Heart right ventricle (tissue), 16 donors: ENCODE data around the gene DCLRE1C. TPM values are rescaled to one million over a fixed set of nuclear protein-coding genes. Genes with fewer than 3 reads are reported as not detected.
"Not testable (repeated sequence)": the region's sequence is repeated elsewhere in the genome, so short reads cannot be mapped to it uniquely, and the experiment has no call there.

Experiments
- ATAC-seq, 8 donors: fragments of 200-7000 bp; cut with Tn5 transposase; one replicate each; pipeline ENCODE4 v1.9.1; 2020; ENCODE audit warnings: mild to moderate bottlenecking in 8 of 8, moderate library complexity in 8 of 8, moderate number of reproducible peaks in 1 of 8
- DNase-seq, 2 donors: peaks; one replicate each; pipeline ENCODE4 v3.0.0-alpha.2; 2020
- H3K27ac ChIP-seq, 10 donors: fragments of 200-600 bp; sonication (generic) in 2 of 10; one replicate each; pipeline versions ENCODE4 v1.5.0 to v1.8.0; 2020 to 2022; ENCODE audit warnings: mild to moderate bottlenecking in 3 of 10
- H3K27me3 ChIP-seq, 7 donors: fragments of 200-600 bp; one replicate each; pipeline ENCODE4 v1.8.0; 2021 to 2022; ENCODE audit warnings: mild to moderate bottlenecking in 2 of 7
- H3K36me3 ChIP-seq, 9 donors: fragments of 200-600 bp; sonication (generic) in 1 of 9; one replicate each; pipeline versions ENCODE4 v1.5.0 to v1.8.0; 2020 to 2022; ENCODE audit warnings: mild to moderate bottlenecking in 2 of 9
- H3K4me1 ChIP-seq, 9 donors: fragments of 200-600 bp; sonication (generic) in 1 of 9; one replicate each; pipeline versions ENCODE4 v1.5.0 to v1.8.0; 2020 to 2022; ENCODE audit warnings: mild to moderate bottlenecking in 4 of 9
- H3K4me3 ChIP-seq, 10 donors: fragments of 200-600 bp; sonication (generic) in 2 of 10; one replicate each; pipeline versions ENCODE4 v1.5.0 to v1.8.0; 2020 to 2022; ENCODE audit warnings: mild to moderate bottlenecking in 7 of 10, moderate library complexity in 2 of 10
- H3K9me3 ChIP-seq, 11 donors: fragments of 200-600 bp in 10 of 11; sonication (generic) in 2 of 11; one replicate each; pipeline versions ENCODE4 v1.5.0 to v1.8.0; 2013 to 2022; ENCODE audit warnings: mild to moderate bottlenecking in 2 of 11, control low read depth in 1 of 11, moderate library complexity in 1 of 11
- CTCF ChIP-seq, 9 donors: fragments of 200-600 bp; sonication (generic) in 2 of 9; IDR thresholded peaks; one replicate each; pipeline versions ENCODE4 v1.5.0 to v1.8.0; 2021 to 2022; ENCODE audit warnings: antibody characterized with exemption in 9 of 9, mild to moderate bottlenecking in 5 of 9, moderate library complexity in 1 of 9
- WGBS, 2 donors: extraction: QIAGEN DNeasy Blood & Tissue Kit; methylation state at CpG; one replicate each; pipeline ENCODE4 v1.1.7; 2013; ENCODE audit warnings: inconsistent platforms in 1 of 2; 5-methylcytosine and 5-hydroxymethylcytosine counted together
- intact Hi-C, 10 donors: fragments of 100-400 bp; cut with DNase I; formaldehyde crosslinking; loops; one replicate each; pipeline versions ENCODE4 v1.11.1 to v1.14.2; 2022
- long read RNA-seq, 3 donors: library from polyadenylated mRNA; unstranded; transcript quantifications; one replicate each; pipeline ENCODE4 v2.0.0, GENCODE V29; 2020 to 2021
- polyA plus RNA-seq, 2 donors: library from polyadenylated mRNA; stranded (reverse); fragments of 200-250 nt; gene quantifications; one replicate each; pipeline ENCODE4 v1.2.3, GENCODE V29; 2013
- total RNA-seq, 10 donors: library from RNA; stranded (reverse); fragmentation: NEBNext Ultra II Directional in 3 of 10; extraction: Animal tissue kit (Norgen Biotek cat#: 25700) in 3 of 10; gene quantifications; one replicate each; pipeline versions ENCODE4 v1.2.1 to v1.2.4, GENCODE V29; 2021 to 2023
- donor health status: Arrhythmogenic right ventricular cardiomyopathy.
- donor health status: ischemic (EF 13 %, LVEDD 7.1; RV severe dilation, severe dysfunction).
- donor health status: healthy with polysubstance abuse.
- donor health status: DM: no; HTN: yes; CAD: no.
- donor health status: DM: no; HTN: no; CAD: no.
- donor health status: ischemic (EF 25% LVEDD 6.9; RV normal size, moderate dysfunction).
- donor health status: ischemic (EF 25% LVEDD 5.7; RV mildly dilated, moderate dysfunction).
- donor health status: healthy.
- donor health status: DM: yes; HTN: yes; CAD: no.
- donor health status: Ischemic cardiomyopathy.
- donor health status: ischemic (EF 35%, LVEDD 5.7; RV mildly dilated, moderate dysfunction).
- donor health status: nonischemic (EF 11% LVEDD 7.7; RV severe dilation, severe dysfunction).
- donor health status: DM: yes; HTN: yes; CAD: no.
- donor health status: PGD.
- donor health status: ischemic (EF 29% LVEDD 5.4; RV normal size, mild dysfunction).
- donor health status: nonischemic (EF 23%, LVEDD 6.1; RV moderate dilation, normal function).

Gene DCLRE1C
- total RNA-seq, result 1 to 10 TPM; 1.6 to 4.2 (median 3.8) TPM
- 1 to 10 TPM; 1.9 to 3.0 TPM for polyA plus RNA-seq
- long read RNA-seq, donor 1, partial matches to known transcripts, result 0 of 12 reads
- long read RNA-seq, donor 1, other reads (novel, unspliced or antisense), result 8 of 12 reads
- long read RNA-seq, donor 2, partial matches to known transcripts, result 0 of 11 reads
- long read RNA-seq, donor 2, other reads (novel, unspliced or antisense), result 7 of 11 reads
- long read RNA-seq, donor 3, partial matches to known transcripts, result 0 of 18 reads
- long read RNA-seq, donor 3, other reads (novel, unspliced or antisense), result 13 of 18 reads

DNA sequence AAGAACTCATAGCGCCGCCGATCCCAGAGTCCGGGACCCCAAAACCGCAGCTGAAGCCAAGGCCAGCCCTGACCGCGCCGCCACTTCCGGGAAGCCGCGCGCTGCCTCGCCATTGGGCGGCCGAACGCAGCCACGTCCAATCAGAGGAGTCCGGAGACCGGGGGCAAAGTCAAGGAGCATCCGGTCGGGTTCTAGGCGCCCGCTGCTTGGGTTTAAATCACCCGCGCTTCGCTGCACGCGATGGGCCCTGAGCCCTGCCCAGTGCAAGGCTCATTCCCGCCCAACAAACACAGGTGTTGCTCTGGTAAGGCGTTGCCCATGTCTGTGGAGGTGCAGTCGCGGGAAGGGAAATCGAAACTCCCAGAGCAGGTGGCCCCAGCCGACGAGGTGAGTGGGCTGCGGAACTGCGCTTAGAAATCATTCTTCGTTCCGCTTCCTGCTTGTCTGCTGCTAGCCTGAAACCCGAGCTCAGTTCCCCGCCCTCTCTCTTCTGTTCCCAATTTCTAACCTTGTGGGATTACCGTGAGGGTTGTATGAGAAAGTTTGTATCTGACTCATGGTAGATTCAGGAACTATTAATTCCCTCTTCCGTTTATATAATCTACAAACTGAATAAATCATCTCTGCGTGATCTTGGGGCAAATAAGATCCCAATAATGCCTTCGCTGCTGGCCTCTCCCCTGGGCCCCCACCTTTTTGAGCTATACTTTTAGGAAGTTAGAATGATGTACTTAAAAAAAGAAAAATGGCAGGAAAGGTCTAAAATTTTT lies at the start of gene DCLRE1C:
Gene DCLRE1C, minus strand, starts transcription at position 96 of the 770 bp plus-strand sequence. Its CDS starts 86 bp downstream, at position 10.
- peak within 1 kb of the TSS; percentile 27 to 95 (median 88) for H3K27ac ChIP-seq
- no peaks in the 10 kb centered on the region for H3K27me3 ChIP-seq
- intact Hi-C loops, result loop anchor here in 7 of 10 donors (5.0 to 10.0 kb wide), 6 partner anchors 69 to 1609 kb away; partner anchors contain the start of genes RPP38 (in 4 of the 7), ACBD7 (in 1 of the 7), FAM171A1 (in 1 of the 7) and SEPHS1 (in 1 of the 7)
- ATAC-seq, result peak; percentile 98 to 99 (median 99)
- no peak for TF ChIP-seq CTCF (IDR thresholded peaks at IDR 0.05)
- H3K36me3 ChIP-seq, result peaks cover 0 to 5% (median 0%) of the 10 kb centered on the region in 9 donors
- peak; percentile 89 to 90 for DNase-seq
- H3K9me3 ChIP-seq, result no peaks in the 10 kb centered on the region
- peak within 1 kb of the TSS; percentile 73 to 97 (median 78) for H3K4me3 ChIP-seq
- WGBS, 2 donors, result 0 to 1% methylated on average over 45 of the region's 45 CpGs
- H3K4me1 ChIP-seq, result peaks cover 0 to 40% (median 18%) of the 10 kb centered on the region in 9 donors

- Histone ChIP-seq H3K4me3 (no peak overlapping the region), H3K36me3 (no peaks in the 10 kb centered on the region), H3K27me3 (peaks cover 0 to 3% (median 0%) of the 10 kb centered on the region in 7 donors), H3K27ac (no peak overlapping the region), H3K4me1 (no peaks in the 10 kb centered on the region), H3K9me3 (no peaks in the 10 kb centered on the region)
- DNase-seq, result no peak
- 83 to 87% methylated on average over 49 to 50 of the region's 50 CpGs for WGBS, 2 donors
- TF ChIP-seq CTCF (IDR thresholded peaks at IDR 0.05), result no peak
- ATAC-seq, result no peak
- intact Hi-C loops, result no loop called here
Measured at GRCh38 chr10:14995964-14996565, 42.2 kb upstream of the DCLRE1C start.

DNA sequence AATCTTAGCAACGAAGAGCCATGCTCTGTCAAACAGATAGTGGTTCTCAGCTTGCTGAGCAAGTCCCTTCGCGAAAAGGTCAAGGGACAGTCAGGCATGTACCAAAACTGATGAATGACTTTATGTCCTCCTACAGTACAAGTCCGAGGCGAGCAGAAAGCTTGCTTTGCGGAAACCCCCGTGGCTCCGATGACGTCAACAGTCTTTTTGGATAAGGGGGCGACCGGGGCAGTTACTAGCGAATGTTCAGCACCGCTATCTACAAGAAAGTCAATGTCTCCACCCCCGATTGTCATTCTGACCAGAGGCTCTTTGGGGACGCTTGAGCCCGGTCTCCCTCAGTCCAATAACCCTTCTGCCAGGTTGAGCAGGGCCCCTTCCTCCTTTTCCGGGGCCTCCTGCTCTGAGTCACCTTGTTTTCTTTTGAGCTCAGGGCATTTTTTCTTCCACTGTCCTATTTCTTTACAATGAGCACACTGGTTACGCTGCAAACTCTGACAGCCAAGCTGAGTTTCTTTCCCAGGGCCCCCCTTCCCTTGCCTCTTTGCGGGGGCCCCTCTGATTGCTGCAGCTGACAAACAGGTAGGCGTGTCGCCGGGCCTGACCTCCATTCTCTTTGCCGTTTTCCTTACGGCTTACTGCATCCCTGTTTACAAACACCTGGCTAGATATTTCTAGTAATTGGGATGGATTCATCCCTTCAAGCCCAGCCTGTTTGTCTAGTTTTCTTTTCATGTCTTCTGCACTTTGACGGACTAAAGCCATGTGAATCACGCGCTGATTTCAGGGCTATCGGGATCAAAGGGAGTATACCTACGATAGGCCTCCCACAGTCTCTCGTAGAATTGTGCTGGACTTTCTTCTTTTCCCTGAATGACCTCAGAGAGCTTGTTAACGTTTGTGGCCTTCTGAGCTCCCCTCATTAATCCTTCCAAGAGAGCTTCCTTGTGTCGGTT lies 39.9 kb upstream of the DCLRE1C start:
- H3K27ac ChIP-seq, H3K9me3 ChIP-seq, H3K4me1 ChIP-seq, intact Hi-C loops, H3K36me3 ChIP-seq, H3K27me3 ChIP-seq, ATAC-seq, H3K4me3 ChIP-seq, DNase-seq: not testable (repeated sequence)
- 71 to 72% methylated on average over 32 of the region's 32 CpGs for WGBS, 2 donors

- DNase-seq, H3K4me1 ChIP-seq, H3K27ac ChIP-seq, H3K27me3 ChIP-seq, ATAC-seq, H3K36me3 ChIP-seq, H3K9me3 ChIP-seq, H3K4me3 ChIP-seq, intact Hi-C loops: not testable (repeated sequence)
- 86 to 90% methylated on average over 9 of the region's 9 CpGs for WGBS, 2 donors
Measured at GRCh38 chr10:14992336-14992735, 38.4 kb upstream of the DCLRE1C start.
